Measurements from ENCODE around the gene RPUSD3. TPM values are rescaled to one million over a fixed set of nuclear protein-coding genes. Genes with fewer than 3 reads are reported as not detected.
A peak's percentile ranks its signal among the peaks of the same experiment; 100 is the strongest.
"Not testable (repeated sequence)": the region's sequence is repeated elsewhere in the genome, so short reads cannot be mapped to it uniquely, and the experiment has no call there.

Gene RPUSD3
- total RNA-seq, 4 donors from 2014 or later: 9.7 to 35.8 (median 26.9) TPM

- intact Hi-C loops (cut with DNase I; ENCODE audit: low total_unique reads): loop anchor here (10.0 kb wide), 1 partner anchor 54 kb away; the partner anchor contains the start of gene IL17RC
- Histone ChIP-seq H3K27ac (peak overlapping the region in 1 of 2 donors; percentile 88), H3K9me3 (no peaks in the 10 kb centered on the region)
These were observed 17.4 kb upstream of the RPUSD3 start for GRCh38 chr3:9861201-9861600.

GRCh38 chr3:9859530-9860025 is 15.8 kb upstream of the RPUSD3 start:
- H3K4me3 ChIP-seq: no peak overlapping the region
- no peak for TF ChIP-seq CTCF (IDR thresholded peaks at IDR 0.05)
- TF ChIP-seq POLR2A (IDR thresholded peaks at IDR 0.05): no peak
- H3K27ac ChIP-seq: no peak overlapping the region
- H3K36me3 ChIP-seq: no peaks in the 10 kb centered on the region
- no peak for DNase-seq
- H3K4me1 ChIP-seq: peaks cover 7 to 15% of the 10 kb centered on the region in 2 donors
- no peaks in the 10 kb centered on the region for H3K9me3 ChIP-seq
- no peaks in the 10 kb centered on the region for H3K27me3 ChIP-seq
- intact Hi-C loops (cut with DNase I; ENCODE audit: low total_unique reads): loop anchor here (10.0 kb wide), 1 partner anchor 55 kb away; the partner anchor contains the start of gene IL17RC

More at GRCh38 chr3:9861201-9861600, 17.4 kb upstream of the RPUSD3 start:
- DNase-seq: no peak
- no peak overlapping the region for H3K4me3 ChIP-seq
- H3K4me1 ChIP-seq: peaks cover 7 to 23% of the 10 kb centered on the region in 2 donors
- H3K36me3 ChIP-seq: no peaks in the 10 kb centered on the region
- no peaks in the 10 kb centered on the region for H3K27me3 ChIP-seq
- TF ChIP-seq CTCF (IDR thresholded peaks at IDR 0.05): no peak
- no peak for TF ChIP-seq POLR2A (IDR thresholded peaks at IDR 0.05)

GRCh38 chr3:9855594-9855993 is 11.8 kb upstream of the RPUSD3 start:
- intact Hi-C loops (cut with DNase I; ENCODE audit: low total_unique reads): no loop called here
- Histone ChIP-seq H3K27me3 (no peaks in the 10 kb centered on the region), H3K27ac (no peak overlapping the region), H3K4me1 (no peaks in the 10 kb centered on the region), H3K4me3 (no peak overlapping the region), H3K9me3 (no peaks in the 10 kb centered on the region), H3K36me3 (no peaks in the 10 kb centered on the region)
- DNase-seq: no peak
- no peak for TF ChIP-seq POLR2A (IDR thresholded peaks at IDR 0.05)
- TF ChIP-seq CTCF (IDR thresholded peaks at IDR 0.05): no peak

- H3K4me3 ChIP-seq; H3K36me3 ChIP-seq; H3K4me1 ChIP-seq; H3K9me3 ChIP-seq; intact Hi-C loops (cut with DNase I; ENCODE audit: low total_unique reads); H3K27ac ChIP-seq; H3K27me3 ChIP-seq; DNase-seq: not testable (repeated sequence)
These were observed 10.6 kb upstream of the RPUSD3 start for GRCh38 chr3:9854291-9854940.

- no peak for DNase-seq
- TF ChIP-seq POLR2A (IDR thresholded peaks at IDR 0.05): no peak
- H3K4me1 ChIP-seq: no peaks in the 10 kb centered on the region
- H3K27ac ChIP-seq: no peak overlapping the region
- no peak overlapping the region for H3K4me3 ChIP-seq
- intact Hi-C loops (cut with DNase I; ENCODE audit: low total_unique reads): no loop called here
- H3K36me3 ChIP-seq: no peaks in the 10 kb centered on the region
- H3K9me3 ChIP-seq: no peaks in the 10 kb centered on the region
- no peaks in the 10 kb centered on the region for H3K27me3 ChIP-seq
These were observed 8.7 kb upstream of the RPUSD3 start for GRCh38 chr3:9852528-9852927.

GRCh38 chr3:9851926-9852325 is 8.1 kb upstream of the RPUSD3 start:
- H3K4me3 ChIP-seq; intact Hi-C loops (cut with DNase I; ENCODE audit: low total_unique reads); H3K27ac ChIP-seq; H3K36me3 ChIP-seq; H3K9me3 ChIP-seq; H3K4me1 ChIP-seq; H3K27me3 ChIP-seq; DNase-seq: not testable (repeated sequence)

- intact Hi-C loops (cut with DNase I; ENCODE audit: low total_unique reads); H3K4me1 ChIP-seq; H3K36me3 ChIP-seq; DNase-seq; H3K9me3 ChIP-seq; H3K27ac ChIP-seq; H3K27me3 ChIP-seq; H3K4me3 ChIP-seq: not testable (repeated sequence)
These were observed 7.6 kb upstream of the RPUSD3 start for GRCh38 chr3:9851383-9851782.

All from uterus (tissue), 4 donors.